GM19463 (cell line): ENCODE measurements around the gene INMT.

Source experiments
- ATAC-seq: cut with Tn5 transposase; IDR thresholded peaks from one replicate; pipeline ENCODE4 v1.9.1; 2021; ENCODE audit warnings: mild to moderate bottlenecking, moderate library complexity; ENCODE audit not compliant: unreplicated experiment

Gene INMT

GRCh38 chr7:30750683-30751650 lies 968 bp upstream of the INMT start:
- ATAC-seq, result no peak

GRCh38 chr7:30752484-30752883 lies 549 bp downstream of the INMT start:
- ATAC-seq, result no peak

DNA sequence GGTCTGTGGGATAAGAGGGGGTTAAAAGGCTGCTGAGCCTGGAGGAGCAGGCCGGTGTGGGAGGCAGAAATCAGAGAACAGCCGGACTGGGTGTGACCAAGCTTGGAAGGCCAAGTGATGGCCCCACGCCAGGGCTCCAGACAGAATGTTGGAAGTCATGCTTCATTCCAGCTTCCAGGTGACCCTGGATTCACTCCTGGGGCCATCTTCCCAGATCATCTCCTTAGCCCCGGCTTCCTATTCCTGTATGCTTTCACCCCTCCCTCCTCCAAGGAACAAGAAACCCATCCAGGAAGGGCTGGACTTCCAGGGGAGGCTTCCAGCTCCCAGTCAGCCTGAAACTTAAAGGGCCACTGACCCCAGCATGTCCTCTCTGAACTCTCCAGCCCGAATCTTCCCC lies 1.0 kb downstream of the INMT start:
- no peak for ATAC-seq

GRCh38 chr7:30754315-30754877 lies 2.5 kb downstream of the INMT start:
- ATAC-seq, result no peak

DNA sequence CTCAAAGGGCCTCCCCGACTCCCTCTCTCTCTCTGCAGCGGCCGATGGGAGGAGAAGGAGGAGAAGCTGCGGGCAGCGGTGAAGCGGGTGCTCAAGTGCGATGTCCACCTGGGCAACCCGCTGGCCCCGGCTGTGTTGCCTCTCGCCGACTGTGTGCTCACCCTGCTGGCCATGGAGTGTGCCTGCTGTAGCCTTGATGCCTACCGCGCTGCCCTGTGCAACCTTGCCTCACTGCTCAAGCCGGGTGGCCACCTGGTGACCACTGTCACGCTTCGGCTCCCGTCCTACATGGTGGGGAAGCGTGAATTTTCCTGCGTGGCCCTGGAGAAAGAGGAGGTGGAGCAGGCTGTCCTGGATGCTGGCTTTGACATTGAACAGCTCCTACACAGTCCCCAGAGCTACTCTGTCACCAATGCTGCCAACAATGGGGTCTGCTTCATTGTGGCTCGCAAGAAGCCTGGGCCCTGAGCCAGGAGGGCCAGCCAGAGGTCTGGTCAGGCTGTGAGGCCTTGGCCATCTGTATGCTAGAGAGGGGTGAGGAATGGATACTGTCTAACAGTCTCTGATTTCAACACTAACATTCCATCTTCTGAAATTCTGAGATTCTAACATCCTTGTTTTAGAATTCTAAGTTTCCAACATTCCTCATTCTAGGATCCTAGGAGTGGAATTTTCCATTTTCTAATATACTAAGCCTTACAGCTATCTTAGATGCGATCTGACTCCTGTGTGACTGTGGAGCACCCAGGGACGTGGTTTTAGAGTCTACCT lies 3.6 kb downstream of the INMT start:
- no peak for ATAC-seq

GRCh38 chr7:30757342-30757692 lies 5.4 kb downstream of the INMT start:
- ATAC-seq, result no peak

GRCh38 chr7:30760514-30761213 lies 8.7 kb downstream of the INMT start:
- ATAC-seq, result no peak

DNA sequence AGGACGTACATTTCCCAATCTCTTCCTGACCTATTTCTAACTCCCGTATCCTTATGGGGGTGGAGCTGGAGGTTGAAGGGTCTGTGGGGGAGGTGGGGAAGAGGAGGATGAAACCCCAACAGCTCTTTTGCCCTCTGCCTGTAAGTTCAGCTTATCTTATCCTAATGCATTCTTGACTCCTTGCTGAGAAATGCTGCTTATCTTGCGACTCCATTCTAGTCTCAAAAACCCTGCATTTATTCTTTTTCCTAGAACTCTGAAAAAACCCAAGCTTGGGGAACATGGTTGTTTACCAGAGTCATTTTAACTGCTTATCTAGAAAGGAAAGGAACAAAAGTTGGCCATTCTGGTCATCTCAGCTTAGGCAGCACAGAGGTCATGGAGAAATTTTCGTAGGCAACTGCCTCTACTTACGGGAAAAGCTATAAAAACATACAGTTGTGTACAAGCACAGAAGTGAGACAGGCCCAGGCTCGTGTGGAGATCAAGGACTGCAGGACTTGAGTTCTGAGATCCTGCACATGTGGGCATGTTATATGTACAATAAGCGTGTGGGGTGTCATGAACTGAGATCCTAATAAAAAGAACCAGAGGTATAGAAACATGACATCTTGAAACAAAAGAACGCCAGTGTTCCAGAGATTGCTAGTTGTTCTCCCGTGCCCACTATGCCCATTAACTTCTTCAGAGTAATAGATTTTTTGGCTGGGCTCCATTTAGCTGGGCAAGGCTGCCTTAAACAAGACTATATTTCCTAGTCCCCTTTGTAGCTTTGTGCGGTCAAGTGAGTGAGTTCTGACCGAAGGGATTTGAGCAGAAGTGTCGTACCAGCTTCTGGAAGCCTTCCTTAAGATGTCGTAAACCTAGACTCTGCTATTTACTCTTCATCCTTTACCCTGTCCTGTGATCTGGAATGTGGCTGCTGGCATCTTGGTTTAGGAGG lies 9.6 kb downstream of the INMT start:
- ATAC-seq, result no peak

DNA sequence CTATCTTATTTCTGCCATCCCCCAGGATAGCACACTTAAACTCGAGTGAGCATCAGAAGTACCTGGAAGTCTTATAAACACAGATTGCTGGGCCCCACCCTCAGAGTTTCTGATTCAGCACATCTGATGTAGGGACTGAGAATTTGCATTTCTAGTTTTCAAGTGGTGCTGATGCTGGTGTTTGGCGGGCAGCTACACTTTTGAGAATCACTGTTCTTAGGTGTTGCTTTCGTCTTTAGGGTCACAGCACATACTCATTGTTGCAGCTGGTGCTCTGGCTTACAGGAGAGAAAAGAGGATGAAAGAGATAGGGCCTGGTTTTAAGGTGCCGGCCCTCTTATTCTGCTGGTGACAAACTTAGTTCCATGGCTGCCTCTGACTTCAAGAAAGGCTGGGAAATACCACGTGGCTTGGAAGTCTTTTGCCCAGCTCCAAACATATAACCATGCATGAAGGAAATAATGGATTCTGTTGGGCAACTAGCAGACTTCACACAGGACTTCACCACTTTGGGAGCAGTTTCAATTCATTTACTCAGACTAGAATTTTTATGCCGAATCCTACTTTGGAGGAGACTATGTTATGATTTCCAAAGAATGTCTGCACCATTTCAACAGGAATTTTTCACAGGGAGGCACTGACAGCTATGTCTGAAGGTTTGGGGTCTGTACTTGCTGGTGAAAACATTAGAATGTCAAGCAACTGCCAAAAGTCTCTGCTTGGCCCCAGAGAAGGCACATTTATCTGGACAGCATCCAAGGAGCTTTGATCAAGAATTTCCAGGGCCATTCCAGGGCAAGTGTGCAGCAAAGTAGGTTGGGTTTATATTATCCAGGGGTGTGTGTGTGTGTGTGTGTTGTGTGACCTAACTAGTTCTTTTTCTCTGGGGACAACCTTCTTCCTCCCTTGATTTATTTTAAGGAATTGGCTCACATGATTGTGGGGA lies 12.4 kb downstream of the INMT start:
- ATAC-seq, result peak; percentile 83

GRCh38 chr7:30765408-30765807 lies 13.5 kb downstream of the INMT start:
- no peak for ATAC-seq

DNA sequence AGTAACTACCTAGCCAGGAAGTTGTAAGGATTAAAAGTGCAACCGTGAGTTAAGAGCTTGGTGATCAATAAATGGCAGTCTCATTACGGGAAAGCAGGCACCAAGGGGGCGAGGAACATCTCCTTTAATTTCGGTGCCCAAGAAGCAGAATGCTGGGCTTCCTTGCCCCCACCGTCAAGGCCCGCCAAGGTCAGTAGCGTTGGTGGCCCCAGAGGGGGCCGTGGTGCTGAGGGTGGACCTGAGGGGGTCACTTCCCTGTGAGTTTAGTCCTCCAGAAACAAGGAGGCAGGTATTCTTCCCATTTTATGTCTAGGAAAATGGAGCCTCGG lies 18.9 kb downstream of the INMT start:
- no peak for ATAC-seq

- peak; percentile 92 for ATAC-seq
These were observed 19.4 kb downstream of the INMT start, which contains the start of gene MINDY4 for GRCh38 chr7:30771174-30771879. Gene MINDY4, plus strand, starts transcription at chr7:30771417. Its CDS starts 77 bp downstream, at chr7:30771494.

GRCh38 chr7:30771880-30772425 lies 20.0 kb downstream of the INMT start:
- ATAC-seq, result peak; percentile 16

GRCh38 chr7:30772984-30773383 lies 21.0 kb downstream of the INMT start:
- ATAC-seq, result no peak

DNA sequence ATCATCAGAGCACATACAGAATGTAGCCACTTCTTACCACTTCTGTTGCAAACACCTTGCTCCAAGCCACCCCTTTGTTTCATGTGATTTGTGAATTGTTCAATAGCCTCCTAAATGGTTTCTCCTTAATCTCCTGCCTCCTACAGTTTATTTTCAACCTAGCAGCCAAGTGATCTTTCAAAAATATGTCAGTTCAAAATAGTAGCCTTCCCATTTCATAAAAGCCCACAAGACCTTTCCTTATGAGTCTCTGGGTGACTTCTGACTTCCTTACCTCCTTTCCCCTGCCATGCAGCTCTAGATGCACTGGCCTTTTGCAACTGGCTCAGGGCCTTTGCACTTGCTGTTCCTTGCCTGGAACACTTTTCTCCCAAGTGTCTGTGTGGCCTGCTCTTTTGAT lies 24.1 kb downstream of the INMT start:
- ATAC-seq, result no peak

DNA sequence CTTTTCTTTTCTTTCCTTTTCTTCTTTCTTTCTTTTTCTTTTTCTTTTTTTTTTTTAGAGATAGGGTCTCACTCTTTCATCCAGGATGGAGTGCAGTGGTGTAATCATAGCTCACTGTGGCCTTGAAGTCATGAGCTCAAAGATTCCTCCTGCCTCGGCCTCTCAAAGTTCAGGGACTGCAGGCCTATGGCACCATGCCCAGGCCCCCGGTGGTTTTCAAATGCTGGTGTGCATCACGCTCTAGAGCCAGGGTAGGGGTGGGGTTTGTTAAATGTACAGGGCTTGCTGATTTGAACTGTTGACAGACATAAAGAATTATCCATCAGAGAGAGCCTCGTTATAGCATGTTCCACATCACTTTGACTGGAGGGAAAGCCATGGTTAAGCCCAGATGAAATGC lies 25.0 kb downstream of the INMT start:
- ATAC-seq, result no peak

DNA sequence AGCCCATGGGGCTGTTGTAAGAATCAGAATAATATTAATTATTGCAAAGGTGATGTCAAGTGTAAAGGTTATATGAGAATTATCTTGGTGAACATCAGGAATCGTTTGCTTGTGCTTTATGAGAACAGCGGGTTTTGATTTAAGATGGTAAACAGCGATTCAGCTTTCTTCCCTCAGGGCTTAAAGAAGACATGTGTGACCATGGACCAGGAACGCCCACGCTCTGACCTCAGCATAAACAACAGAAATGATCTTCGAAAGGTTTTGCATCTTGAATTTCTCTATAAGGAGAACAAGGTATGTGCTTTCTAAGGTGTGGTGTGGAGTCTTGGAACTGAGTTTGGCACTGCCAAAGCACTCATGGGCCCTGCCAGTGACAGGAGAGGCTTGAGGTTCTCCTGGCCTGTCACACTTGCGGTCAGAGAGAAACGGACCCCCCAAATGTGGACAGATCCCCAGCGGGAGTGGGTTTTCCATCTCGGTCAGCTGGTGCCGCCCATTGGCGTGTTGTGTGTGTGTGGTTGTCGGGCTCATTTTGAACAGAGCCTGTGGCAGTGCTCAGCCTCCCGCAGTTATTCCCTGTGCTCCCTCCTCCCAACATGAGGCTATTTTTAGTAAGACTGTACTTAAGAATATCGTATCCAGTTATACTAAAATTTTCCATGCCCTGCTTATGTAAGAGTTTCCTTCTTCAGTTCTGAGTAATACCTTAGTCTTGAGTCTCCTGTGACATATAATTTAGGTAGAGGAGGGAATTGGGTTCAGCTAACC lies 26.5 kb downstream of the INMT start:
- no peak for ATAC-seq
